Erythroblast (primary cell): ENCODE results near the gene TMEM170A.

Experiments used
- GATA1 ChIP-seq: IDR thresholded peaks from 2 replicates; pipeline ENCODE4 v1.6.1; 2011; ENCODE audit warnings: low read depth, mild to moderate bottlenecking, control low read depth, low read length, moderate library complexity
- POLR2A ChIP-seq: IDR thresholded peaks from 2 replicates; pipeline ENCODE4 v1.6.1; 2011; ENCODE audit warnings: mild to moderate bottlenecking, low read length

- TF ChIP-seq POLR2A (no peak), GATA1 (no peak)
These were observed 6.5 kb downstream of the TMEM170A start for GRCh38 chr16:75458029-75458428.
